Natural killer cell treated with Interleukin-12 subunit alpha and Interleukin-12 subunit beta and Interleukin-15 and Interleukin-18, amount 100 ng/mL, for 72 hours (primary cell): ENCODE results near the gene LANCL2. TPM values are rescaled to one million over a fixed set of nuclear protein-coding genes. Genes with fewer than 3 reads are reported as not detected.
"Not testable (repeated sequence)": the region's sequence is repeated elsewhere in the genome, so short reads cannot be mapped to it uniquely, and the experiment has no call there.

Experiments
- ATAC-seq, 2 donors: fragments of 150-1000 bp; cut with Tn5 transposase in 1 of 2; sonication (Bioruptor Pico), chemical (Tn5 transposase) in 1 of 2; 2 replicates each; pipeline ENCODE4 v1.10.0; 2021
- DNase-seq: peaks from one replicate; pipeline ENCODE4 v3.0.0; 2022; ENCODE audit warnings: low spot score
- H3K27ac Mint-ChIP-seq, 2 donors: 1 replicate in 1 of 2; 2 replicates in 1 of 2; pipeline ENCODE4 v1.8.0; 2022; ENCODE audit warnings: mixed read lengths in 2 of 2, mild to moderate bottlenecking in 1 of 2, moderate library complexity in 1 of 2
- H3K27me3 Mint-ChIP-seq, 2 donors: 1 replicate in 1 of 2; 2 replicates in 1 of 2; pipeline ENCODE4 v1.8.0; 2022; ENCODE audit warnings: mixed read lengths in 2 of 2
- H3K36me3 Mint-ChIP-seq: one replicate; pipeline ENCODE4 v1.8.0; 2022; ENCODE audit warnings: mixed read lengths
- H3K4me1 Mint-ChIP-seq, 2 donors: 1 replicate in 1 of 2; 2 replicates in 1 of 2; pipeline ENCODE4 v1.8.0; 2022; ENCODE audit warnings: low read depth in 2 of 2, mixed read lengths in 2 of 2, mild to moderate bottlenecking in 1 of 2
- H3K4me3 Mint-ChIP-seq: one replicate; pipeline ENCODE4 v1.8.0; 2022; ENCODE audit warnings: mixed read lengths
- H3K9me3 Mint-ChIP-seq: 2 replicates; pipeline ENCODE4 v1.8.0; 2022; ENCODE audit warnings: mixed read lengths
- total RNA-seq, 2 donors: library from RNA; stranded (reverse); gene quantifications; one replicate each; pipeline ENCODE4 v1.2.3, GENCODE V29; 2022

Gene LANCL2
- total RNA-seq, 2 donors from 2014 or later = 14.3 to 28.2 TPM

DNA sequence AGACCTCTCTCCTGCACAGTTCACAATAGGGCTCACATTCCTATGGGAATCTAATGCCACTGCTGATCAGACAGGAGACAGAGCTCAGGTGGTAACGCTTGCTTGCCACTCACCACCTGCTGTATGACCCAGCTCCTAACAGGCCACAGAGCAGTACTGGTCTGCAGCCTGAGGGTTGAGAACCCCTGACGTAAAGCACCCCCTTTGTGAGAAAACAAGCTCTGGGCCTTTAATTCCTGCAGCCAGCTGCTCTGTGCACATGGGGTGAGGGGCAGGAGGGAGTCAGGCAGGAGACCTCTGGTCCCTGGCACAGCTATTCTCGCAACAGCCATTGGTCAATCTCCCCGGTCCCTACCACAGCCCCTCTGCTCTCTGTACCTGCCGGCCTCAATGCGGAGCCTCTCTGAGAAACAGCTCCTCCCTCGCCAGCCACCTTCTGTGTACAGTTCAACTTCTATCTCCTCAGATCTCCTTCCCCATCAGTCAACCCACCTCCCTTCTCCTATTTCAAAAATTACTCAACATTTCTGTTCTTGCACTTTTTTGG lies 102.0 kb downstream of the LANCL2 start:
- no peak for DNase-seq
- Mint-ChIP-seq H3K27me3 (no peaks in the 10 kb centered on the region), H3K4me1 (peaks cover 17 to 35% of the 10 kb centered on the region in 2 donors), H3K9me3 (peaks cover 8% of the 10 kb centered on the region), H3K27ac (peak overlapping the region in 1 of 2 donors; percentile 76), H3K4me3 (no peak overlapping the region), H3K36me3 (peaks cover 35% of the 10 kb centered on the region)
- no peak for ATAC-seq

- H3K4me1 Mint-ChIP-seq = peaks cover 11 to 27% of the 10 kb centered on the region in 2 donors
- no peak for ATAC-seq
- H3K9me3 Mint-ChIP-seq = no peaks in the 10 kb centered on the region
- H3K27ac Mint-ChIP-seq = peak overlapping the region in 1 of 2 donors; percentile 67
- H3K36me3 Mint-ChIP-seq = peaks cover 24% of the 10 kb centered on the region
- no peaks in the 10 kb centered on the region for H3K27me3 Mint-ChIP-seq
- H3K4me3 Mint-ChIP-seq = no peak overlapping the region
- DNase-seq = no peak
Observed at GRCh38 chr7:55468495-55468894, 103.4 kb downstream of the LANCL2 start.

GRCh38 chr7:55469271-55469681 lies 104.1 kb downstream of the LANCL2 start:
- H3K27me3 Mint-ChIP-seq = no peaks in the 10 kb centered on the region
- no peaks in the 10 kb centered on the region for H3K9me3 Mint-ChIP-seq
- peaks cover 26% of the 10 kb centered on the region for H3K36me3 Mint-ChIP-seq
- H3K4me3 Mint-ChIP-seq = no peak overlapping the region
- DNase-seq (no peak), ATAC-seq (no peak)
- peaks cover 14 to 29% of the 10 kb centered on the region in 2 donors for H3K4me1 Mint-ChIP-seq
- H3K27ac Mint-ChIP-seq = no peak overlapping the region

DNA sequence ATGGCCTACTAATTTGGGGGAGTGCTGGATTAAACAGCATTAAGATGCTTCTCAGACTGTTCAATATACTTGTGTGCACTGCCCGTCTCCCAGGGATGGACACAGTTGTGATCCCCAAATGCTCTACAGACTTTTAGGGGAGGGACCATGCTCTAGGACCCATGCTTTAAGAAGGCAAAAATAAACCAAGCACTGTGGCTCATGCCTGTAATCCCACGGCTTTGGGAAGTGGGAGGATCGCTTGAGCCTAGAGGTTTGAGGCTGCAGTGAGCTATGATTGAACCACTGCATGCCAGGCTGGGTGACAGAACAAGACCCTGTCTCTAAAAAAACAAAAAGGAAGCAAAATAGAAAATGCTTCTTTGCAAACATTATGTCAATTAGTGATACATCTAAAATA lies 104.6 kb downstream of the LANCL2 start:
- H3K4me3 Mint-ChIP-seq = no peak overlapping the region

GRCh38 chr7:55470261-55470660 lies 105.1 kb downstream of the LANCL2 start:
- Mint-ChIP-seq H3K27ac (peak overlapping the region in 1 of 2 donors; percentile 63), H3K27me3 (no peaks in the 10 kb centered on the region), H3K9me3 (no peaks in the 10 kb centered on the region), H3K4me3 (no peak overlapping the region), H3K4me1 (peaks cover 24 to 31% of the 10 kb centered on the region in 2 donors), H3K36me3 (peaks cover 22% of the 10 kb centered on the region)
- DNase-seq (no peak), ATAC-seq (no peak)

More for the DNA sequence above, 104.6 kb downstream of the LANCL2 start:
- DNase-seq (no peak), ATAC-seq (no peak)
- H3K36me3 Mint-ChIP-seq = peaks cover 27% of the 10 kb centered on the region
- no peaks in the 10 kb centered on the region for H3K27me3 Mint-ChIP-seq
- H3K27ac Mint-ChIP-seq = no peak overlapping the region
- H3K9me3 Mint-ChIP-seq = no peaks in the 10 kb centered on the region
- H3K4me1 Mint-ChIP-seq = peaks cover 19 to 31% of the 10 kb centered on the region in 2 donors

GRCh38 chr7:55471594-55471993 lies 106.5 kb downstream of the LANCL2 start:
- H3K27ac Mint-ChIP-seq, H3K9me3 Mint-ChIP-seq, DNase-seq, H3K27me3 Mint-ChIP-seq, H3K4me3 Mint-ChIP-seq, ATAC-seq: not testable (repeated sequence)
- Mint-ChIP-seq H3K4me1 (peaks cover 32 to 40% of the 10 kb centered on the region in 2 donors), H3K36me3 (peaks cover 12% of the 10 kb centered on the region)

DNA sequence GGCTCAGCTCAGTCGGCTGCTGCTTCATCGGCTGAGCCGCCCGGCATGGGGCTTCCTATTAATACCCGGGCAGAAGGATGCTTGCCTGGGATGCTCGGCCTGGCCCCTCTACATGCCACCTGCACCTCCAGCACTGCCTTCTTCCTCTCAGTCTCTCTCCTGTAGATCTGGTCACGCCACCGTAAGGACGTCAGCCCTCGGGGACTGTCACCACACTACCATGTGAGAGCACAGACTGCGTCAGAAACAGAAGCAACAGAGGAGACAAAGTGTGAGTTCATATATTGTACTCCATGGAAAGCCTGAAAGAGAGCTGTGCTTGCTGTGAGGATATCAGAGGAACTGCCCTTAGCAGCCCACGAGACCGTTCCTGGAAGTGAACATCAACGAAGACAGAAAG lies 107.3 kb downstream of the LANCL2 start:
- not testable (repeated sequence) for H3K4me3 Mint-ChIP-seq, H3K27me3 Mint-ChIP-seq, H3K27ac Mint-ChIP-seq, H3K9me3 Mint-ChIP-seq, ATAC-seq, DNase-seq
- peaks cover 37 to 45% of the 10 kb centered on the region in 2 donors for H3K4me1 Mint-ChIP-seq
- peaks cover 12% of the 10 kb centered on the region for H3K36me3 Mint-ChIP-seq

GRCh38 chr7:55472928-55473725 lies 108.0 kb downstream of the LANCL2 start:
- ATAC-seq (no peak), DNase-seq (no peak)
- peaks cover 10% of the 10 kb centered on the region for H3K36me3 Mint-ChIP-seq
- H3K4me1 Mint-ChIP-seq = peaks cover 41 to 49% of the 10 kb centered on the region in 2 donors
- H3K4me3 Mint-ChIP-seq = no peak overlapping the region
- no peaks in the 10 kb centered on the region for H3K27me3 Mint-ChIP-seq
- no peaks in the 10 kb centered on the region for H3K9me3 Mint-ChIP-seq
- no peak overlapping the region for H3K27ac Mint-ChIP-seq

GRCh38 chr7:55473932-55474331 lies 108.8 kb downstream of the LANCL2 start:
- no peaks in the 10 kb centered on the region for H3K27me3 Mint-ChIP-seq
- H3K4me3 Mint-ChIP-seq = peak overlapping the region; percentile 60
- no peaks in the 10 kb centered on the region for H3K9me3 Mint-ChIP-seq
- DNase-seq (no peak), ATAC-seq (no peak)
- H3K4me1 Mint-ChIP-seq = peaks cover 44 to 51% of the 10 kb centered on the region in 2 donors
- H3K36me3 Mint-ChIP-seq = peaks cover 13% of the 10 kb centered on the region
- peak overlapping the region in 1 of 2 donors; percentile 58 for H3K27ac Mint-ChIP-seq

DNA sequence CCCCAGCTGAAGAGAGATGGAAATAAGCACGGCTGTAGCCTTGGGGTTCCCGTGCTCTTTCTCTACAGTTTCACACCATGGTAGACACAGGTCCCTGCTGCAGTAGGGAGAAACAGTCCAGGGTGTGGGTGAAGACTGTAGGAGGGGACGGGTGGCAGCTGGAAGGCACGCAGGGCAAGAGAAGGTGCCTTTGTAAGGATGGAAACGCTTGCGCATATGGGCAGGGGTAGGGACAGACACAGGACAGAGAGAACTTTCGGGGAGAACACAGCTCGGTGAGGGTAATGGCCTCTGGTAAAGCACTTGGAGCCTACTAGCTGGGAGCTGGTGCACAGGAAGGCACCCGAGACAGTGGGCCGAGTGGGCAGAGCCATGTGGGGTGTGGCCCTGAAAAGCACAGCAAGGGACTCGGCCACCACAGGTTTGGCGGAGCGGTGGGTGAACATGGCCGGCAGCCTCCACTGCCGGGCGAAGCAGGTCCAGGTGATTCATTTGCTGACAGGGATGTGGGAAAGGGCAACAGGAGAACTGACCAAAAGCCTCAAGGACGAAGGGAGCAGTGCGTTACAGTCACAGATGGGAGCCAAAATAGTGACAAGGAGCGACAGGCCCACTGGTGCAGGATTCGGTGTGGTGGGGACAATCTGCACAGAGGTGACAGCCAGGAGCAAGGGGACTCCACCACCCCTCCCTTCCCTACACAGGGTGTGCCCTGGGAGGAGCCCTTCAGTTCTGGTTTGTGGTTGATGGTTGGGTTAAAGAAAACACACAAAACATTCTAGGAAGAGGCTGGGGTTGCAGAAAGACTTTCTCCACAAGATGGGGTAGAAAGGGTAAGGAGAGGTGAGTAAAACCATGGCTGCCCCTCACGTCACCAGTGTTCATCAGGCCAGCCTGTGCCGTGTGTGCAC lies 110.1 kb downstream of the LANCL2 start:
- H3K4me1 Mint-ChIP-seq = peaks cover 44 to 51% of the 10 kb centered on the region in 2 donors
- H3K9me3 Mint-ChIP-seq = no peaks in the 10 kb centered on the region
- peak overlapping the region; percentile 41 to 58 for H3K27ac Mint-ChIP-seq
- ATAC-seq = peak; percentile 34 to 51
- no peaks in the 10 kb centered on the region for H3K27me3 Mint-ChIP-seq
- peak overlapping the region; percentile 60 for H3K4me3 Mint-ChIP-seq
- peaks cover 13% of the 10 kb centered on the region for H3K36me3 Mint-ChIP-seq
- DNase-seq = no peak

GRCh38 chr7:55475855-55476803 lies 111.0 kb downstream of the LANCL2 start:
- H3K27ac Mint-ChIP-seq = peak overlapping the region; percentile 41 to 58
- H3K4me3 Mint-ChIP-seq = peak overlapping the region; percentile 60
- H3K27me3 Mint-ChIP-seq = no peaks in the 10 kb centered on the region
- peaks cover 52% of the 10 kb centered on the region in 2 donors for H3K4me1 Mint-ChIP-seq
- H3K36me3 Mint-ChIP-seq = peaks cover 19% of the 10 kb centered on the region
- H3K9me3 Mint-ChIP-seq = no peaks in the 10 kb centered on the region
- ATAC-seq = peak in 1 of 2 donors; percentile 34
- DNase-seq = no peak

GRCh38 chr7:55476852-55477780 lies 112.0 kb downstream of the LANCL2 start:
- H3K4me3 Mint-ChIP-seq = no peak overlapping the region
- peaks cover 19% of the 10 kb centered on the region for H3K36me3 Mint-ChIP-seq
- no peaks in the 10 kb centered on the region for H3K27me3 Mint-ChIP-seq
- DNase-seq (no peak), ATAC-seq (no peak)
- H3K27ac Mint-ChIP-seq = peak overlapping the region; percentile 33 to 54
- H3K9me3 Mint-ChIP-seq = no peaks in the 10 kb centered on the region
- peaks cover 50 to 53% of the 10 kb centered on the region in 2 donors for H3K4me1 Mint-ChIP-seq
